ENCODE results near the gene KCTD5.
"Not testable (repeated sequence)": the region's sequence is repeated elsewhere in the genome, so short reads cannot be mapped to it uniquely, and the experiment has no call there.

KCTD5 gene

DNA sequence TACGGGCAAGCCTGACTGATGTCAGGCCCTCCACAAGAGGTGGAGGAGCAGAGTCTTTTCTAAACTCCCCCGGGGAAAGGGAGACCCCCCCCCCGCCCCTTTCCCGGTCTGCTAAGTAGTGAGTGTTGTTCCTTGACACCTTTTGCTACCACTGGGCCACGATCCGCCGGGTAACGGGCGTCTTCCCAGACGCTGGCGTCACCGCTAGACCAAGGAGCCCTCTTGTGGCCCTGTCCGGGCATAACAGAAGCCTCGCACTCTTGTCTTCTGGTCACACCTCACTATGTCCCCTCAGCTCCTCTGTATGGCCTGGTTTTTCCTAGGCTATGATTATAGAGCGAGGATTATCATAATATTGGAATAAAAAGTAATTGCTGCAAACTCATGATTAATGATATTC lies 12.3 kb upstream of the KCTD5 start:
- H3K27me3 ChIP-seq (ENCODE audit: insufficient read depth, low read depth, severe bottlenecking); H3K36me3 ChIP-seq; H3K4me3 ChIP-seq (ENCODE audit: low read depth, low read length); H3K27ac ChIP-seq; H3K9me3 ChIP-seq (ENCODE audit: severe bottlenecking): not testable (repeated sequence)
- TF ChIP-seq, protein P1, sequence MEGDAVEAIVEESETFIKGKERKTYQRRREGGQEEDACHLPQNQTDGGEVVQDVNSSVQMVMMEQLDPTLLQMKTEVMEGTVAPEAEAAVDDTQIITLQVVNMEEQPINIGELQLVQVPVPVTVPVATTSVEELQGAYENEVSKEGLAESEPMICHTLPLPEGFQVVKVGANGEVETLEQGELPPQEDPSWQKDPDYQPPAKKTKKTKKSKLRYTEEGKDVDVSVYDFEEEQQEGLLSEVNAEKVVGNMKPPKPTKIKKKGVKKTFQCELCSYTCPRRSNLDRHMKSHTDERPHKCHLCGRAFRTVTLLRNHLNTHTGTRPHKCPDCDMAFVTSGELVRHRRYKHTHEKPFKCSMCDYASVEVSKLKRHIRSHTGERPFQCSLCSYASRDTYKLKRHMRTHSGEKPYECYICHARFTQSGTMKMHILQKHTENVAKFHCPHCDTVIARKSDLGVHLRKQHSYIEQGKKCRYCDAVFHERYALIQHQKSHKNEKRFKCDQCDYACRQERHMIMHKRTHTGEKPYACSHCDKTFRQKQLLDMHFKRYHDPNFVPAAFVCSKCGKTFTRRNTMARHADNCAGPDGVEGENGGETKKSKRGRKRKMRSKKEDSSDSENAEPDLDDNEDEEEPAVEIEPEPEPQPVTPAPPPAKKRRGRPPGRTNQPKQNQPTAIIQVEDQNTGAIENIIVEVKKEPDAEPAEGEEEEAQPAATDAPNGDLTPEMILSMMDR (IDR thresholded peaks at IDR 0.05; ENCODE audit: low read depth, low read length): peak; percentile 76
- peak; percentile 79 for DNase-seq

DNA sequence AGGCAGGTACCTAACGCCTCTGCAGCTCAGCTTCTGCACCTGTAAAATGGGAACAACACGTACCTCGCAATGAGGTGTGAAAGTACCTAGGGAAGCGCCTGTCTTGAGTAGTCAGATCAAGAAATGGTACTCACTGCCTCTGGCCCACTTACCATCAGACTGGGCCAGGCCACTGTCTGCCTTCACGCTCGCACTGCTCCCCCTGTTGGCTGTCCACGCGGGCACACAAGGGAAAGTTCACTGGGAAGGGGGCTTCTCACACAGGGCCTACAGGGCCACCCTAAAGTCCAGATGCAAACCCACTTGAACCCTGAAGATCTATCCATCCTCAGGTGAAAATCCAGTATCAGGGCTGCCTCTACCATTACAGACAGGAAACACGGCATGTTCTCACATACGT lies 11.1 kb upstream of the KCTD5 start:
- H3K9me3 ChIP-seq (ENCODE audit: severe bottlenecking); H3K27ac ChIP-seq; H3K36me3 ChIP-seq; H3K4me3 ChIP-seq (ENCODE audit: low read depth, low read length); H3K27me3 ChIP-seq (ENCODE audit: insufficient read depth, low read depth, severe bottlenecking): not testable (repeated sequence)
- TF ChIP-seq, protein P1 (IDR thresholded peaks at IDR 0.05; ENCODE audit: low read depth, low read length): peak; percentile 43
- peak; percentile 43 for DNase-seq

DNA sequence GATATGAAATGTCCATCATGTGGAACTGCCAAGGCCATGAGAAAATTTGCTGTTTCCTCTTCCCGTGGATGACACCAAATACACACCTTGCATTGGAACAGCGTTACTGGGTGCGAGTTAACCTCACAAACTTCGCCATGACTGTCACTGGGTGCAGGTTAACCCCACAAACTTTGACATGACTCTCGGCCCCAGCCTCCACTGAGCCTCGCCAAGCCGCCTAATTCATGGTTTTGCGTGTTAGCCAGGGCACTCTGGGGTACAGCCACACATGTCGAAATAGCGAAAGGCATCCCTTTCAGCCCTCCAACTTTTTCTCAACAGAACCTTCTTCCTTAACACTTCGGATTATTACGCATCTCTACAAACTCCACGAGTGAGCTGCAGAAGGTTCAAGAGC lies 10.6 kb upstream of the KCTD5 start:
- H3K36me3 ChIP-seq: no peaks in the 10 kb centered on the region
- no peak for DNase-seq
- H3K9me3 ChIP-seq (ENCODE audit: severe bottlenecking): no peaks in the 10 kb centered on the region
- H3K27ac ChIP-seq: no peak overlapping the region
- no peak overlapping the region for H3K4me3 ChIP-seq (ENCODE audit: low read depth, low read length)
- H3K27me3 ChIP-seq (ENCODE audit: insufficient read depth, low read depth, severe bottlenecking): no peaks in the 10 kb centered on the region
- TF ChIP-seq, protein P1 (IDR thresholded peaks at IDR 0.05; ENCODE audit: low read depth, low read length): no peak

DNA sequence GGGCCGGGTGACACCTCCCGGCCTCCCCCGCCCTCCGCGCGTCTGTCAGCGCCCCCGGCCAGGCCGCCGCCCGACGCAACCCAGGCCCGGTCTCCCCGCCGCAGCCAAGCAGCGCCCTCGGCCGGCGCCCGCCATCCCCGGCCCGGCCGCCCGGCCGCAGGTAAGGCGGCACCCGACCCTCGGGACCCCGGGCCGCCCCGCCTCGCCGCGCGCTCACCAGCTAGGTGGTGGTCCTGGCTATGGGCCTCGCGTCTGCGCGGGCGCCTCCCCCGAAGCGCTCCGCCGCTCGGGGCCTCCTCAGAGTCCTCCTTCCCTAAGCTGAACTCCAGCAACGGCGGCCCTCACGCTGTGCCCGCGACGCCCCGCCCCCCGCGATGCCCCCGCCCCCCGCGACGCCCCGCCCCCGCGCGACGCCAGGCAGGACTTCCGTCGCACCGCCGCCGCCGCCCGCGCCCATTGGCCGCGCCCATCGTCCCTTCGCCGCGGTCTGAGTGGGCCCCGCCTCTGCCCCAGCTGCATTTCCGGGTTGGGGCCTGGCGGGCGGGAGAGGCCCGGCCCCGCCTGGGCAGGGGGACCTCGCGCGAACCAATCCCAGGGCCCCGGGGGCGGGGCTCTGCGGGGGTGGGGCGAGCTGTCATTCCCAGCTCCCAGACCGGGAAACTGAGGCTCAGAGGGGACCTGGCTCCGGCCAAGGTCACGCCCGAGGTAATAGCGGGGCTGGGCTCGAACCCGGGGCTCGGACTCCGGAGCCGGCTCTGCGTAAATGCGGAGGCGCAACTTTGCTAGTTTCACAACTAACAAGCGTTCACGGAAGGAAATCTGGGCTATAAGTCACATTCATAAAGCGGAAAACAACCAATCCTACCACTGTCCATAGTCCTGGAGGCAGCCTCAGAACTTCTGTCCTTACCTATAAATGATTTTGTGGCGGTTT lies 9.0 kb upstream of the KCTD5 start:
- Histone ChIP-seq H3K4me3 (ENCODE audit: low read depth, low read length) (peak overlapping the region; percentile 45), H3K9me3 (ENCODE audit: severe bottlenecking) (no peaks in the 10 kb centered on the region), H3K27me3 (ENCODE audit: insufficient read depth, low read depth, severe bottlenecking) (no peaks in the 10 kb centered on the region), H3K27ac (peak overlapping the region; percentile 58; the same call in 1 of the 2 replicates), H3K36me3 (no peaks in the 10 kb centered on the region)
- TF ChIP-seq, protein P1 (IDR thresholded peaks at IDR 0.05; ENCODE audit: low read depth, low read length): no peak
- peak; percentile 94 for DNase-seq

DNA sequence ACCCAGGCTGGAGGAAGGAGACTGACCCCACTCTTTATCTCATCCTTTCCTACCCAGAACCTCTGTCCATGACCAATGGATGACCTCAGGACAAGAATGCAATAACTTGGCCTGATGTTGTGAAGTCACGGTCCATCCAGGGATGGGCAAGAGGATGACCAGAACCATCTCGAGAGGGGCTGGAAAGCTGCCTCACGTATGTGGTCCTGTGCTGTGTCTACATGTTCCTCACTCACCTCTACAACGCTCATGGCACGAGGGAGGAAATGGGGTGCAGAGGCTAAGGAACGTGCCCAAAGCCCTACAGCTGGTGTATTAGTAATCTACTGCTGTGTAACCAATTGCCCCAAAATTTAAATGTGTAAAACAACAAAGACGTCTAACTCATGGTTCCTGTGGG lies 7.3 kb upstream of the KCTD5 start:
- Histone ChIP-seq H3K27ac (no peak overlapping the region), H3K36me3 (no peaks in the 10 kb centered on the region), H3K27me3 (ENCODE audit: insufficient read depth, low read depth, severe bottlenecking) (no peaks in the 10 kb centered on the region), H3K4me3 (ENCODE audit: low read depth, low read length) (no peak overlapping the region), H3K9me3 (ENCODE audit: severe bottlenecking) (no peaks in the 10 kb centered on the region)
- DNase-seq: no peak
- TF ChIP-seq, protein P1 (IDR thresholded peaks at IDR 0.05; ENCODE audit: low read depth, low read length): no peak
